ENCODE data around the gene TCFL5. TPM values are rescaled to one million over a fixed set of nuclear protein-coding genes. Genes with fewer than 3 reads are reported as not detected.
A peak's percentile ranks its signal among the peaks of the same experiment; 100 is the strongest.

The TCFL5 gene
- total RNA-seq, 1 donor from 2014 or later, result 11.0 TPM

DNA sequence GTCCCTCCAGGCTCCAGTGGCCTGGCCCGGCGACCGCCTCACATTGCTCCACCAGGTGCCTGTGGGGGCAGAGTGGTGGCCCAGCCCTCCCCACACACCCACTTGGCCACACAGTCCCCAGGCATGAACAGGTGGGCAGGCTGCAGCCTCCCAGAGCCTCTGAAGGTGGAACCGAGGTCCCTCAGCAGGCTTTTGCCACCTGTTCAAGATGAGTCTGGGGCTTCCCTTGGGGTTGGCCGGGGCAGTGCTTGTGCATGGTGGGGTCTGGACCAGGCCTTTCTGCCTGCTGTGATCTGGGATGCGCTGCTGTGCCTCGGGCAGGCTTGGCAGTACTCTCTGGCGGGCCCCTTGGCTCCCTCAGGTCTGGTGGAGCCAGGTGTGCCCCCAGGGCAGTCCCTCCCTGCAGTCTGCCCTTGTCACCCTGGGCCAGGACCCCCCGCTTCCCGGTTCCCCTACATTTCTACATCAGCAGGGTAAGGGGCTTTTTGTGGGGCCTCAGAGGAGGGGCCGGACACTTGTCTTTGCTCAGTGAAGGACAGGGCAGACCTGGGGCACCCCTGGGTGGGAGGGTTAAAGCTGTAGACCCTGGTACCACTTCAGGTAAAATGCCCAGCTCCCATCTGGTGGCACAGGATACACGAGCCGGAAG is 47.4 kb downstream of the TCFL5 start:
- DNase-seq (ENCODE audit: low read depth) (no peak), FAIRE-seq (no peak)
- H3K4me3 ChIP-seq (ENCODE audit: insufficient read depth, low read depth, low read length), result no peak overlapping the region
- H3K4me3 Mint-ChIP-seq (ENCODE audit: unreplicated experiment), result no peak overlapping the region
- no peak overlapping the region for H3K9ac ChIP-seq (ENCODE audit: low read length)
- H3K27ac ChIP-seq (ENCODE audit: low read depth, low read length), result no peak overlapping the region
- no peak overlapping the region for H2AFZ ChIP-seq (ENCODE audit: low read depth, low read length)
- H3K4me1 ChIP-seq (ENCODE audit: insufficient read depth, low read length), result peaks cover 26% of the 10 kb centered on the region
- H3K27me3 ChIP-seq (ENCODE audit: insufficient read depth, low read length), result peaks cover 15% of the 10 kb centered on the region
- no peaks in the 10 kb centered on the region for H3K79me2 ChIP-seq (ENCODE audit: insufficient read depth, low read length)
- no peak overlapping the region for H3K4me2 ChIP-seq (ENCODE audit: low read length)
- peaks cover 24% of the 10 kb centered on the region for H4K20me1 ChIP-seq (ENCODE audit: insufficient read depth, low read length)
- H3K27ac Mint-ChIP-seq (ENCODE audit: unreplicated experiment), result peak overlapping the region; percentile 26
- H3K36me3 ChIP-seq (ENCODE audit: insufficient read depth, low read length), result peaks cover 5% of the 10 kb centered on the region
- TF ChIP-seq EZH2 (IDR thresholded peaks at IDR 0.05; ENCODE audit: insufficient read depth, low read length), result no peak
- TF ChIP-seq, protein P1, sequence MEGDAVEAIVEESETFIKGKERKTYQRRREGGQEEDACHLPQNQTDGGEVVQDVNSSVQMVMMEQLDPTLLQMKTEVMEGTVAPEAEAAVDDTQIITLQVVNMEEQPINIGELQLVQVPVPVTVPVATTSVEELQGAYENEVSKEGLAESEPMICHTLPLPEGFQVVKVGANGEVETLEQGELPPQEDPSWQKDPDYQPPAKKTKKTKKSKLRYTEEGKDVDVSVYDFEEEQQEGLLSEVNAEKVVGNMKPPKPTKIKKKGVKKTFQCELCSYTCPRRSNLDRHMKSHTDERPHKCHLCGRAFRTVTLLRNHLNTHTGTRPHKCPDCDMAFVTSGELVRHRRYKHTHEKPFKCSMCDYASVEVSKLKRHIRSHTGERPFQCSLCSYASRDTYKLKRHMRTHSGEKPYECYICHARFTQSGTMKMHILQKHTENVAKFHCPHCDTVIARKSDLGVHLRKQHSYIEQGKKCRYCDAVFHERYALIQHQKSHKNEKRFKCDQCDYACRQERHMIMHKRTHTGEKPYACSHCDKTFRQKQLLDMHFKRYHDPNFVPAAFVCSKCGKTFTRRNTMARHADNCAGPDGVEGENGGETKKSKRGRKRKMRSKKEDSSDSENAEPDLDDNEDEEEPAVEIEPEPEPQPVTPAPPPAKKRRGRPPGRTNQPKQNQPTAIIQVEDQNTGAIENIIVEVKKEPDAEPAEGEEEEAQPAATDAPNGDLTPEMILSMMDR (IDR thresholded peaks at IDR 0.05; ENCODE audit: insufficient read depth, low read depth, low read length), result no peak
- peaks cover 17% of the 10 kb centered on the region for H3K4me1 Mint-ChIP-seq (ENCODE audit: low read depth, unreplicated experiment)
- no peaks in the 10 kb centered on the region for H3K9me3 ChIP-seq (ENCODE audit: insufficient read depth, low read depth, low read length)
- H3K9me3 Mint-ChIP-seq (ENCODE audit: unreplicated experiment), result no peaks in the 10 kb centered on the region
- H3K27me3 Mint-ChIP-seq (ENCODE audit: low read depth, unreplicated experiment), result no peaks in the 10 kb centered on the region
- no peaks in the 10 kb centered on the region for H3K36me3 Mint-ChIP-seq (ENCODE audit: low read depth, unreplicated experiment)

DNA sequence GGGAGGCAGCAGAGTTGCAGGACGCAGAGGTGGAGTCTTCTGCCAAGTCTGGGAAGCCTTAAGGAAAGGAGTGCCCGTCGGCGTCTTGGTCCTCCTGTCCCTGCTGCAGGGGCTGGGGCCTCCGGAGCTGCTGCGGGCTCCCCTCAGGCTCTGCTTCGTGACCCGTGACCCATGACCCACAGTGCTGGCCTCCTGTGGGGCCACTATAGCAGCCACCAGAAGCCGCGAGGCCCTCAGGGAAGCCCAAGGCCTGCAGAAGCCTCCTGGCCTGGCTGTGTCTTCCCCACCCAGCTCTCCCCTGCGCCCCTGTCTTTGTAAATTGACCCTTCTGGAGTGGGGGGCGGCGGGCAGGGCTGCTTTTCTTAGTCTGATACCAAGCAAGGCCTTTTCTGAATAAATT is 48.0 kb downstream of the TCFL5 start:
- FAIRE-seq, result no peak
- no peak overlapping the region for H2AFZ ChIP-seq (ENCODE audit: low read depth, low read length)

DNA sequence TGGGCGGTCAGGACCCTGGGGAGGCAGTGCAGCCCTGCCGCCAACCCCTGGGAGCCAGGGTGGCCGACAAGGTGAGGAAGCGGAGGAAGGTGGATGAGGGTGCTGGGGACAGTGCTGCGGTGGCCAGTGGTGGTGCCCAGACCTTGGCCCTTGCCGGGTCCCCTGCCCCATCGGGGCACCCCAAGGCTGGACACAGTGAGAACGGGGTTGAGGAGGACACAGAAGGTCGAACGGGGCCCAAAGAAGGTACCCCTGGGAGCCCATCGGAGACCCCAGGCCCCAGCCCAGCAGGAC is 48.8 kb downstream of the TCFL5 start:
- no peaks in the 10 kb centered on the region for H3K9me3 ChIP-seq (ENCODE audit: insufficient read depth, low read depth, low read length)
- no peak for DNase-seq (ENCODE audit: low read depth)
- no peaks in the 10 kb centered on the region for H3K27me3 Mint-ChIP-seq (ENCODE audit: low read depth, unreplicated experiment)
- H3K79me2 ChIP-seq (ENCODE audit: insufficient read depth, low read length), result peaks cover 4% of the 10 kb centered on the region
- H3K4me1 Mint-ChIP-seq (ENCODE audit: low read depth, unreplicated experiment), result peaks cover 15% of the 10 kb centered on the region
- H3K9me3 Mint-ChIP-seq (ENCODE audit: unreplicated experiment), result no peaks in the 10 kb centered on the region
- H4K20me1 ChIP-seq (ENCODE audit: insufficient read depth, low read length), result peaks cover 34% of the 10 kb centered on the region
- peaks cover 7% of the 10 kb centered on the region for H3K36me3 ChIP-seq (ENCODE audit: insufficient read depth, low read length)
- no peak overlapping the region for H3K9ac ChIP-seq (ENCODE audit: low read length)
- TF ChIP-seq, protein P1 (IDR thresholded peaks at IDR 0.05; ENCODE audit: insufficient read depth, low read depth, low read length), result no peak
- TF ChIP-seq EZH2 (IDR thresholded peaks at IDR 0.05; ENCODE audit: insufficient read depth, low read length), result no peak
- FAIRE-seq, result no peak
- H3K27ac ChIP-seq (ENCODE audit: low read depth, low read length), result no peak overlapping the region
- H3K4me2 ChIP-seq (ENCODE audit: low read length), result no peak overlapping the region
- H3K4me1 ChIP-seq (ENCODE audit: insufficient read depth, low read length), result peaks cover 17% of the 10 kb centered on the region
- no peak overlapping the region for H2AFZ ChIP-seq (ENCODE audit: low read depth, low read length)
- peaks cover 15% of the 10 kb centered on the region for H3K27me3 ChIP-seq (ENCODE audit: insufficient read depth, low read length)
- H3K27ac Mint-ChIP-seq (ENCODE audit: unreplicated experiment), result peak overlapping the region; percentile 12
- H3K4me3 ChIP-seq (ENCODE audit: insufficient read depth, low read depth, low read length), result no peak overlapping the region
- H3K4me3 Mint-ChIP-seq (ENCODE audit: unreplicated experiment), result no peak overlapping the region
- H3K36me3 Mint-ChIP-seq (ENCODE audit: low read depth, unreplicated experiment), result peaks cover 2% of the 10 kb centered on the region

More for the DNA sequence above, 48.0 kb downstream of the TCFL5 start:
- H3K27ac ChIP-seq (ENCODE audit: low read depth, low read length), result no peak overlapping the region
- H3K4me3 ChIP-seq (ENCODE audit: insufficient read depth, low read depth, low read length), result no peak overlapping the region
- peaks cover 21% of the 10 kb centered on the region for H3K4me1 ChIP-seq (ENCODE audit: insufficient read depth, low read length)
- Mint-ChIP-seq H3K9me3 (ENCODE audit: unreplicated experiment) (no peaks in the 10 kb centered on the region), H3K4me1 (ENCODE audit: low read depth, unreplicated experiment) (peaks cover 17% of the 10 kb centered on the region), H3K36me3 (ENCODE audit: low read depth, unreplicated experiment) (no peaks in the 10 kb centered on the region), H3K27ac (ENCODE audit: unreplicated experiment) (no peak overlapping the region), H3K4me3 (ENCODE audit: unreplicated experiment) (no peak overlapping the region), H3K27me3 (ENCODE audit: low read depth, unreplicated experiment) (no peaks in the 10 kb centered on the region)
- no peak overlapping the region for H3K4me2 ChIP-seq (ENCODE audit: low read length)
- peaks cover 15% of the 10 kb centered on the region for H3K27me3 ChIP-seq (ENCODE audit: insufficient read depth, low read length)
- peaks cover 7% of the 10 kb centered on the region for H3K36me3 ChIP-seq (ENCODE audit: insufficient read depth, low read length)
- no peak for DNase-seq (ENCODE audit: low read depth)
- H3K79me2 ChIP-seq (ENCODE audit: insufficient read depth, low read length), result no peaks in the 10 kb centered on the region
- peaks cover 27% of the 10 kb centered on the region for H4K20me1 ChIP-seq (ENCODE audit: insufficient read depth, low read length)
- H3K9ac ChIP-seq (ENCODE audit: low read length), result no peak overlapping the region
- TF ChIP-seq, protein P1 (IDR thresholded peaks at IDR 0.05; ENCODE audit: insufficient read depth, low read depth, low read length), result no peak
- no peak for TF ChIP-seq EZH2 (IDR thresholded peaks at IDR 0.05; ENCODE audit: insufficient read depth, low read length)
- H3K9me3 ChIP-seq (ENCODE audit: insufficient read depth, low read depth, low read length), result no peaks in the 10 kb centered on the region
